Breast epithelium (tissue), 4 donors: Measurements from ENCODE around the gene IFNA14. TPM values are rescaled to one million over a fixed set of nuclear protein-coding genes. Genes with fewer than 3 reads are reported as not detected.
A peak's percentile ranks its signal among the peaks of the same experiment; 100 is the strongest.

Experiments
- DNase-seq, 2 donors: peaks; one replicate each; pipeline ENCODE4 v3.0.0-alpha.2; 2019; ENCODE audit warnings: low spot score in 2 of 2
- H3K27ac ChIP-seq, 2 donors: fragments of 200-600 bp; sonication (generic) in 1 of 2; one replicate each; pipeline ENCODE4 v1.5.1; 2016 to 2019; ENCODE audit warnings: mild to moderate bottlenecking in 1 of 2
- H3K27me3 ChIP-seq, 2 donors: fragments of 200-600 bp; sonication (generic) in 1 of 2; one replicate each; pipeline versions ENCODE4 v1.5.1 to v1.6.0; 2017 to 2019; ENCODE audit warnings: control low read depth in 1 of 2, mild to moderate bottlenecking in 1 of 2
- H3K36me3 ChIP-seq: fragments of 200-600 bp; one replicate; pipeline ENCODE4 v1.5.1; 2019
- H3K4me1 ChIP-seq, 2 donors: fragments of 200-600 bp; sonication (generic); one replicate each; pipeline ENCODE4 v1.5.1; 2016 to 2019; ENCODE audit warnings: control low read depth in 1 of 2
- H3K4me3 ChIP-seq, 3 donors: fragments of 200-600 bp; sonication (generic); 1 replicate in 2 of 3; 2 replicates in 1 of 3; pipeline ENCODE4 v1.5.1; 2016 to 2019; ENCODE audit warnings: mild to moderate bottlenecking in 3 of 3, moderate library complexity in 2 of 3
- H3K9me3 ChIP-seq, 2 donors: fragments of 200-600 bp; sonication (generic) in 1 of 2; one replicate each; pipeline ENCODE4 v1.5.1; 2016 to 2019; ENCODE audit warnings: control low read depth in 1 of 2
- POLR2A ChIP-seq: fragments of 450-650 bp; IDR thresholded peaks from one replicate; pipeline ENCODE4 v1.6.1; 2016; ENCODE audit warnings: antibody characterized with exemption, mild to moderate bottlenecking, moderate library complexity
- POLR2AphosphoS5 ChIP-seq, 3 donors: sonication (generic); formaldehyde crosslinking; IDR thresholded peaks; one replicate each; pipeline ENCODE4 v1.6.1; 2017; ENCODE audit warnings: antibody characterized with exemption in 3 of 3
- intact Hi-C: fragments of 100-400 bp; cut with DNase I; formaldehyde crosslinking; loops from one replicate; pipeline ENCODE4 v1.15.1; 2023; ENCODE audit warnings: low total_unique reads
- total RNA-seq, 3 donors: library from RNA; depleted of rRNA; stranded (reverse); fragments of >200 nt; gene quantifications; one replicate each; pipeline ENCODE4 v1.1.0, GENCODE V29; 2016
- TF ChIP-seq, protein P1 (sequence below), 3 donors: fragments of 450-650 bp; IDR thresholded peaks; one replicate each; pipeline ENCODE4 v1.5.1; 2016 to 2017; ENCODE audit warnings: antibody characterized with exemption in 3 of 3, mild to moderate bottlenecking in 3 of 3, moderate library complexity in 3 of 3

The IFNA14 gene
- total RNA-seq, 3 donors from 2014 or later = not detected

DNA sequence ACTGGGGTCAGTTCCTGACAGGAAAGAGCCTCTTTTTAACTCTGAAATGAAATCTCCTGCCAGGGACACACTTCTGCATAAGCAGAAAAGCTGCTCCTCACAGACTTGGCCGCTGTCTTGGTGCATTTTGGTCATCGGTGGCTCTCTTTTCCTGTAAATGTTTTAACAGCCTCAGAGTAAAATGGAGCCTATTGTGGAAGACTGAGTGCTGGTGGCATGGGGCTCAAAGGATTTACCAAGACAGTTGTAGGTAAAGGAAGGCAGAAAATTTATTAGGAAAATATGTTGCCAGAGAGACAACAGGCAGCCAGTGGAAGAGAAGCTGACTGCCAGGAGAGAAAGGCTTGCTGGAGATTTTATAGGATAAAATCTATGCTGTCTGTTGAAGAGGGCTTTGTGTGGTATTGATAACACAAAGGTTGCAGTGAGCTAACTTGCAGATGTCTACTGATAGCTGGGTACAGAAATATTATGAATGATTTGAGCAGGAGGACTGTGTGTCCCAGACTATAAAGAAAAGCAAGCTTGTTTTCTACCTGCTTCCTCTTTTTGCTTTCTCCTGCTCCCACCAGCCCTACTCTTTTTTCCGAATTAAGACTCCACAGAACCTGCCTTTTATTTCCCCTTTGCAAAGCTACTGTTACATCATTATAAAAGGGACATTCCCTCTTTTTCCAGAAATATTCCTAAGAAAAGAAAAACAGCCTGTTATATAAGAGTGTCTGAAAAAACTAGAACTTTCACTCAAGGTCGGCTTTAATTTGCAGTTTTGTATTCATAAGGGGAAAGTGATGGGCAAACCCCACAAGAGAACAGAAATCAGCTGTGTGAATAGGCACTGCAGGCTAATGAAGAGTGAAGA, 27.9 kb upstream of the IFNA14 start:
- Histone ChIP-seq H3K4me1 (peaks cover 0 to 5% of the 10 kb centered on the region in 2 donors), H3K27me3 (no peaks in the 10 kb centered on the region), H3K27ac (peak overlapping the region in 1 of 2 donors; percentile 48), H3K9me3 (no peaks in the 10 kb centered on the region), H3K36me3 (no peaks in the 10 kb centered on the region), H3K4me3 (no peak overlapping the region)
- no peak for DNase-seq
- TF ChIP-seq POLR2AphosphoS5 (IDR thresholded peaks at IDR 0.05) (no peak), POLR2A (no peak)
- TF ChIP-seq, protein P1, sequence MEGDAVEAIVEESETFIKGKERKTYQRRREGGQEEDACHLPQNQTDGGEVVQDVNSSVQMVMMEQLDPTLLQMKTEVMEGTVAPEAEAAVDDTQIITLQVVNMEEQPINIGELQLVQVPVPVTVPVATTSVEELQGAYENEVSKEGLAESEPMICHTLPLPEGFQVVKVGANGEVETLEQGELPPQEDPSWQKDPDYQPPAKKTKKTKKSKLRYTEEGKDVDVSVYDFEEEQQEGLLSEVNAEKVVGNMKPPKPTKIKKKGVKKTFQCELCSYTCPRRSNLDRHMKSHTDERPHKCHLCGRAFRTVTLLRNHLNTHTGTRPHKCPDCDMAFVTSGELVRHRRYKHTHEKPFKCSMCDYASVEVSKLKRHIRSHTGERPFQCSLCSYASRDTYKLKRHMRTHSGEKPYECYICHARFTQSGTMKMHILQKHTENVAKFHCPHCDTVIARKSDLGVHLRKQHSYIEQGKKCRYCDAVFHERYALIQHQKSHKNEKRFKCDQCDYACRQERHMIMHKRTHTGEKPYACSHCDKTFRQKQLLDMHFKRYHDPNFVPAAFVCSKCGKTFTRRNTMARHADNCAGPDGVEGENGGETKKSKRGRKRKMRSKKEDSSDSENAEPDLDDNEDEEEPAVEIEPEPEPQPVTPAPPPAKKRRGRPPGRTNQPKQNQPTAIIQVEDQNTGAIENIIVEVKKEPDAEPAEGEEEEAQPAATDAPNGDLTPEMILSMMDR (IDR thresholded peaks at IDR 0.05) = no peak
- intact Hi-C loops = no loop called here

DNA sequence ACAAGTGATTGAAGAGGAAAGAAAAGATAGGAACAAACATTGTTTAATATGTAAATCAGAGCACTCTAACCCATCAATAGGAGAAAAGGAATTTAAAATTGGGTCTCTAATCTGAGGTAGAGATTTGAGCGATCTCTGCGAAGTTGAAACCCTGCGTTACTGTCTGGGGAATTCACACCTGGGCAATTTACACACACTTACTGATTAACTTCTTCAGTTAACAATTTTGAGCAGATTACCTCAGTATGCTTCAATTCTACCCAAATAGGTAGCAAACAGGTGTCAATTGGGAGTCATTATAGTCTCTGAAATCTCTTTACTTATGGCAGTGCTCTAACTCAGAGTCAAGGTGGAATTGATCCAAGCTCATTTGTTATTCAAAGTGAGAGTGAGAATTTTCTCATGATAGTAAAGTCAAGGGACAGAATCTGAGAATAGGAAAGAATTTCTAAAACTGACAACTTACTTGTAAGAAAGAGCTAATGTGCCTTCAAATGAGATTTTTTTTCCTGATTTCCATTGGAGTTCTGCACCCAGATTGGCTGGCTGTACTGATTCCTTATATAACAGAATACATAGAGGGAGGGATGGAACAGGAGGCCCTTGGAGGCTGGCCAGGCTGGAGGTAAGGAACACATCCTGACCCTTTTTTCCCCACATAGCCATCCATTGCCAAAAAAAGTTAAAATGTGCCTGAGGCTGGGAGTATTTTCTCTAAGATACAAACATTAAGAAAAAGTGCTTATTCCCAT, 27.1 kb upstream of the IFNA14 start:
- no peak overlapping the region for H3K4me3 ChIP-seq
- H3K27me3 ChIP-seq = no peaks in the 10 kb centered on the region
- intact Hi-C loops = no loop called here
- DNase-seq = no peak
- H3K9me3 ChIP-seq = no peaks in the 10 kb centered on the region
- TF ChIP-seq POLR2A (no peak), POLR2AphosphoS5 (IDR thresholded peaks at IDR 0.05) (no peak)
- peaks cover 0 to 5% of the 10 kb centered on the region in 2 donors for H3K4me1 ChIP-seq
- peak overlapping the region in 1 of 2 donors; percentile 48 for H3K27ac ChIP-seq
- H3K36me3 ChIP-seq = no peaks in the 10 kb centered on the region

DNA sequence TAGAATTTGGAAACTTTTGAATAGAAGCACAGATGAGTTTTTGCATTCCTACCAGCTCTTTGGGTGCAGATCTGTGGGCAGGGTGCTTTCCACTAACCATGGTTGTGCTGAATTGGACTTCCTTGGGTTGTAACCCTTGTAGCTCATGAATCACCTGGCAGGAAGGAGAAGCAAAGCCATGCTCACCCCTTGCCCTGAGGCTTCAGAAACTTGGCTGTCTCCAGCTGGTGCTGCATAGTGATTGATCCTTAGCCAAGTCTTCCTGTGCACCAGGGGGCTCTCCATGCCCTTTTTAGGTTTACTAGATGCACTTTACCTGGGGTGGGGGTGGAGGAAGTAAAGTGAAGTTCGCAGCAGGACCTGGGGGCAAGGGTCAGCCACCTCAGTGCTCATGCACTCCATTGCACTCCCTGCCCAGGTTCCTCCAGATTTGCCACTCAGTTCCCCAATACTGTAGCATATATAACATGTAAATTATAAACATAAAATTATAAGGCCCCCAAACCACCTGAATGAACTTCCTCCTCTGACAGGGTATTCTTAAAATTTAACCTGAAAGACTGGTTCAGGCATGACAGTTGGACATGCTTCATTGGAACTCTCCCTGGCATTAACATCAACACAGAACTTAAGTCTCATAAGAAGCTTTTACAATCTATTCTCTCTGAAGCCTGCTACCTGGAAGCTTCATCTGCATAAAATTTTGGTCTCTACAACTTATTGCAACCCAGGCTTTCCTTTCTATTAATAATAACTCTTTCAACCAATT, 25.8 kb upstream of the IFNA14 start:
- no peaks in the 10 kb centered on the region for H3K9me3 ChIP-seq
- intact Hi-C loops = no loop called here
- H3K4me1 ChIP-seq = peaks cover 0 to 5% of the 10 kb centered on the region in 2 donors
- no peak overlapping the region for H3K27ac ChIP-seq
- H3K27me3 ChIP-seq = no peaks in the 10 kb centered on the region
- no peak for TF ChIP-seq POLR2A
- TF ChIP-seq, protein P1 (IDR thresholded peaks at IDR 0.05) = no peak
- TF ChIP-seq POLR2AphosphoS5 (IDR thresholded peaks at IDR 0.05) = no peak
- no peak overlapping the region for H3K4me3 ChIP-seq
- no peaks in the 10 kb centered on the region for H3K36me3 ChIP-seq
- DNase-seq = no peak

DNA sequence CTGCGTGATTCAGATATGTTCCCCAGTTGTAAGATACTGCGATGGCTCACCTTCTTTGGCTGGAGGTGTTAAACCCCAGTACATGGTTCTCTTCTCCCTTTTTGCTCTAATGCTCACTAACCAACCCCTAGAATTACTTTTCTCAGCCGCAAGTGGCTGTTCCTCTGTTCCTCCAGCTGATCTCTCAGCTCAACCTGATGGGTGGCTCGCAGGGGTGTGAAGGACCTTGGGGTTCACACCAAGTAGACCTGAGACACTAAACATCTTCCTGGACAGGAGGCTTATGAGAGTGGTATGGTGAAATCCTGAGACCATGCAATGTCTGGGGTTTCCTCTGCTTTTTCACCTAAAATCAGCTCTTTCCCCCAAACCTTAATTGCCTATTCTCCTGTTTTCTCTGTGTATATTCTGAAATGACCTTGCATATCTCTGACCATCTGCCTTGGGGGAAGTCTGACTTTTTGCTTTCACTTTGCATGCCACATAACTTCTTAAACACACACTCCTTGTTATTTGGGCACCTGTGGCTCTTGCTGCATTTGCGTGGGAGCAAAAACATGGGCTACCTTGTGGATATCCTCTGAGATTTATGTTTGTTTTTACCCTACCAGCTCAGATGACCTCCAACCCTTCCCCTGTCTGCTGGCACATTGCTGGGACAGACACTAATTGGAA, 15.9 kb upstream of the IFNA14 start:
- TF ChIP-seq, protein P1 (IDR thresholded peaks at IDR 0.05) = no peak
- TF ChIP-seq POLR2AphosphoS5 (IDR thresholded peaks at IDR 0.05) (no peak), POLR2A (no peak)
- Histone ChIP-seq H3K9me3 (no peaks in the 10 kb centered on the region), H3K27me3 (no peaks in the 10 kb centered on the region), H3K27ac (no peak overlapping the region), H3K36me3 (no peaks in the 10 kb centered on the region), H3K4me3 (no peak overlapping the region), H3K4me1 (no peaks in the 10 kb centered on the region)
- intact Hi-C loops = loop anchor here (10.0 kb wide), 1 partner anchor 841 kb away; no protein-coding TSS in a partner anchor
- no peak for DNase-seq
